ENCODE data around the gene NT5DC2. TPM values are rescaled to one million over a fixed set of nuclear protein-coding genes. Genes with fewer than 3 reads are reported as not detected.
"Not testable (repeated sequence)": the region's sequence is repeated elsewhere in the genome, so short reads cannot be mapped to it uniquely, and the experiment has no call there.

NT5DC2 gene
- total RNA-seq, 1 donor: 0.73 TPM

DNA sequence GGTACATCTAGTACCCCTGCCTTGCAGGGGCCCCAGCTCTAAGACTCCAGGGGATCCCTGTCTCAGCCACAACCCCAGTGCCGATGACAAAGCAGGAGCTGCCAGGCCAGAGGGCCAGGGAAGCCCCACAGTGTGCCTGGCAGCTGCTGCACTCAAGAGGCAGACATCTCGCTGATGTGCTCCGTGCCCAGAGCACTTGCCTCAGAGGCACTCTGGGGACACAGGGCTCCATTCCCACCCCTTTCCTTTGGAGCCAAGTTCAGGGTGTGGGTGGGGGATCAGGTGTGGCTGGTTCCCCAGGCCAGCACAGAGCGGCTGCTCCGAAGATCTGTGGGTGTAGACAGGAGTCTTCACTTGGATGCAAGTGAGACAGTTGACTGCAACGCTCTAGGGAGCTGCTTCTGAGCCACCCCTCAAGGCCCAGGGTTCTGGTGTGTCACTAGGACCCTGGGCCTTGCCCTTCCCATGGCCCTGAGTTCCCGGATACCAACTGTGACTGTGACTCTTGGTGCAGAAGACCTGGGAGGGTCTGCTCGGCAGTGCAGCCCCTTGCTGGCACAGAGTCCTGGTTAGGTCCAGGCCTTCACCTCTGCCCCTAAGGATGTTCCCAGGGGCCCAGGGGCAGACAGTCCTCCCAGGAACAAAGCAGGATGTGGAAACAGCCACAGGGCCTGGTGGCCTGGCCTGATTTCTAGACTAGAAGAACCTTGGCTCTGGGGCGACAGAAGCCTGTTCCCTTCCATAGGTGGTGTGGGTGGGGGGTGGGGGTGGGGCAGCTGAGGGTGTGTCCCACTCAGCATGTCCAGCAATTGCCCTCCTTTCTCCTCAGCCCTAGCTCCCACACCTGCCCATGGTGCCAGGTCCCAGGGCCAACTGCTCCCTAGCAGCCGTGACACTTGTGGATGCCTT is 2.5 kb downstream of the NT5DC2 start:
- no peak overlapping the region for H3K4me3 ChIP-seq (ENCODE audit: low read length)
- H3K4me1 ChIP-seq (ENCODE audit: insufficient read depth, low read length): peaks cover 24% of the 10 kb centered on the region
- H3K9me3 ChIP-seq (ENCODE audit: low read depth, low read length): no peaks in the 10 kb centered on the region
- H3K27me3 ChIP-seq (ENCODE audit: insufficient read depth, low read length): no peaks in the 10 kb centered on the region

DNA sequence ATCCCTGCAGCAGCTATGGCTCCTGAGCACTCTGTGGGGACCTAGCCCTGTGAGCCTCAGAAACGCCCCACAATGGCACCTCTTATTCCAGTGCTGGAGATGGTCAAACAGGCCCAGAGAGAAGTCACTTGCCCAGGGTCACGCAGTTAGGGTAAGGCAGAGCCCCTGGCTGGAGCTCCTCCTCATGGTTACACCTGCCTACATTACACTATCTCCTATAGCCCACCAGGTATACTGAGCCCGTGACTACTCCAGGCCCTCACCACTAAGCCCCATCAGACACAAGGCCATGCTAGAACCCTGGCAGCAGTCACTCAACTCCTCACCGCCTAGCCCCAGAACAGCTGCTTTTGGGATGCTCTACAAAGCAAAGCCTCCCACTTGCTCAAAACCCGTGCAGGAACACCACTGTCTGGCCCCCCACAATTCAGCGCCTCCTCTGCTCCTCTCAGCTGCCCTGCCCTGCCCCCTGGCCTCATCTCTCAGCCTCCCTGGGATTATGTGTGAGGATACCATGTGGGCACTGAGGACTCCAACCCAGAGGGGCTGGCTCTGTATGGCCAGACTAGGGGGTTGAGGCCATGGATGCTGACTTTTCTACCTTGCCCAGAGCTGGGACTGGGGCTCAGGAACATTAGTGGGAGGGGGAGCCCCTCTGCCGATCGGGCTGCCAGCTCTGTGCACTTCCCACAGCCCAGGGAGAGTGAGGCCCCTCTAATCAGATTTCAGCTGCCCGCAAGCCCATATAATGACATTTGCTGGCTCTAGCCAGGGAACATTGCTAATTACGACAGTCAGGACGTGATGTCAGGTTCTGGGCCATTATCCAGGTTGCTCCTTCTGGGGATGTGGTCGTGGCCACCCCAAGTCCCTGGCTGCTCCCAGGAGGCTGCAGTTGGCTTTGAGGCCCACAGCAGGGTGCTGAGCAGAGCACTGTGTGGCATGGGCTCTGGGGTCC is 4.0 kb downstream of the NT5DC2 start:
- no peak overlapping the region for H3K4me3 ChIP-seq (ENCODE audit: low read length)
- H3K27me3 ChIP-seq (ENCODE audit: insufficient read depth, low read length): no peaks in the 10 kb centered on the region
- H3K4me1 ChIP-seq (ENCODE audit: insufficient read depth, low read length): peaks cover 15% of the 10 kb centered on the region

DNA sequence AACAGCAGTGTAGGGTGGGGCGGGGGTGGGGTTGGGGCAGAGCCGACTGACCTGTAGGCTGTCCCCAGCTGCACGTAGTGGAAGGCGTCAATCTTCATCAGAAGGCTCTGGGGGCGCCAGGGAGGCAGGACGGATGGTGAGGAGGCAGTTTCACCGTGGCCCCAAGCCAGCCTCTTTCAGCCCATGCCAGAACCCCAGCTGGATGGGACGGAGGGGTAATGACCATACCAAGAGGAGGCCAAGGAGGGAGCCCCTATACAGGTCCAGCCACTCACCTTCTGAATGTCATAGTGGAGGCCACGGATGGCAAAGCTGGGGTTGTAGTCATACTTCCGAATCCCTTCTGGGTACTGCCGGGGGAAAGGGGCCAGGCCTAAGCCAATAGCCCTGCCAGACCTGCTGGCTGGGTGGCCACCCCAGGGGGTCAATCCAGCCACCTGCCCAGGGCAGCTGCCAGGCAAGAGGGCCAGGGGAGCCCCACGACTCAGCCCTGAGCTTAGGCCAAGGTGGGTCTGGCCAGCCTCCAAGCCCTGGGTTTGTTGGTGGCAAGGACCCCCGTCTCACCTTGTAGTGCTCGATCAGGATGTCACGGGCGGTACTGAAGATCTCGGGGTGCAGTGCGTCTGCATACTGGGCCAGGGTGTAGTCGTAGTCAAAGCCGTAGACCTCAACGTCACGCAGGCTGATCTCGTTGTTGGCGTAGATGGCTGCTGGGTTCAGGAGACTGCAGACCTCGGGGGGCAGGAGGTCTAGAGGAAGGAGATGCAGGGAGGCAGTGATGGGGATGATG is 4.9 kb downstream of the NT5DC2 start:
- H3K4me3 ChIP-seq (ENCODE audit: low read length): no peak overlapping the region
- H3K9me3 ChIP-seq (ENCODE audit: low read depth, low read length): no peaks in the 10 kb centered on the region
- H3K27me3 ChIP-seq (ENCODE audit: insufficient read depth, low read length): no peaks in the 10 kb centered on the region
- peaks cover 15% of the 10 kb centered on the region for H3K4me1 ChIP-seq (ENCODE audit: insufficient read depth, low read length)

More for the DNA sequence above, 4.0 kb downstream of the NT5DC2 start:
- no peaks in the 10 kb centered on the region for H3K9me3 ChIP-seq (ENCODE audit: low read depth, low read length)

DNA sequence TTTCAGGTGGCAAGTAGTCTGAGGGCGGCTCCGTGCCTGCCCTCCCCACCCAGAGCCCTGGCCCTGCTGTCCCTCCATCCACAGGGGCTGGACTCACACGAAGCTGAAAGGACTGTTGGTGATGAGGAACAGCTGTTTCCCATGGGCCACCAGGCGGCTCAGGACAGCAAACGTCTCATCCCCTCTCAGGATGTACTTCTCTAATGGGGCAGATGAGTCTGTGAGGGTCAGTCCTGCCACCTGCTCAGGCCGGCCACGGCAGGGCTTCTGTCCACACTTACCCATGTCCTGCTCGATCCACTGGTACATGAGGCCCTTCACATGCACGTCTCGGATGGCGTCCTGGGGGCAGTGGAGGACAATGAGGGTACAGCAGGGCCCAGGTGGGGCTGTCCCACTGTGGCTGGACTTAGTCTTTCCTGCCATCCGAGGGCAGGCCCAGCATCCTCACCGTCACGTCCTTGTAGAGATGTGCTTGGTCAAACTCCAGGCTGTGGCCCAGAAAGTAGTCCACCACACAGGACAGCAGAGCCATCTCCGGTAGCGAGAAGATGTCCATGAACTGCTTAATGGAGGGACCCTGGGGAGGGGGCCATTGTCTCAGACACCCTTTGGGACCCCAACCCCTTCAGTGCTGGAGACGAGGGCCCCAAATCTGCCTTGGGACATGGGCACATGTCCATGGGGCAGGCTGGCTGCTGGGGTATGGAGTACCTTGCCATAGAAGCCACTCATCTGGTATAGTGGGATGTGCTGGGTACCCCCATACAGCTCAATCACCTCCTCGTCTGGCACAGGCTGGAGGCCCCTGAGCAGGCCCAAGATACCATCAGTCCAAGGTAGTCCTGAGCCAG is 5.7 kb downstream of the NT5DC2 start:
- H3K4me3 ChIP-seq (ENCODE audit: low read length): no peak overlapping the region
- no peaks in the 10 kb centered on the region for H3K27me3 ChIP-seq (ENCODE audit: insufficient read depth, low read length)
- H3K4me1 ChIP-seq (ENCODE audit: insufficient read depth, low read length): peaks cover 12% of the 10 kb centered on the region
- H3K9me3 ChIP-seq (ENCODE audit: low read depth, low read length): no peaks in the 10 kb centered on the region

DNA sequence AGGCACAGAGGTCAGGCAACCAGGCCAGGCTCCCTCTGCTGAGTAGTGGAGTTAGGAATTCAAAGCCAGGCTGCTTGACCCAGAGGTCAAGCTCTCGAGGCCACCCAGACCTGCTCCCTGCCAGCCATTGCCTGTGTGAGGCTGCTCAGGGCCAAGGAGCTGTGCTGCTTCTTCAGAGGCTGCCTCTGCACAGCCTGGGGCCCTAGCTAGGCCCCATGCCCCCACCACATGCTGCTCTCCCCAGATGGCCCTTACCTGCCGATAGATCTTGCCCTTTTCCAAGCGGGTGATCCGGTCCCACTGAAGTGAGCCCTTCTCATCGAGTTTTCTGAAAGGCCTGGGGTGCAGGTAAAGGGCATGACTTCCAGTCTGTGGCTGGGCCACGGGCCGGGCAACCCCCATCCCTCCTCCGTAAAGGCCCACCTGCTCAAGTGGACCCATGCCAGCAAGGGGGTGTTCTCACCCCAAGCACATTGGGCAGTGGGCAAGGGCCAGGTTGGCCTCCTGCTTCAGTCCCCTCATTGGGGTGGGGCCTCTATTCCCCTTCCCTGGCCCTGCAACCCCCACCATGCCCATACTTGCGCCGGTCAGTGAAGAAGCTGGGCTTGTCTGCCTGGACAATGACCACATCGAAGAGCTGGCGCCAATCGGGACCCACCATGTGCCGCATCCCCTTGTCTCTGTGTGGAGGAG is 6.5 kb downstream of the NT5DC2 start:
- Histone ChIP-seq H3K4me3 (ENCODE audit: low read length) (no peak overlapping the region), H3K27me3 (ENCODE audit: insufficient read depth, low read length) (no peaks in the 10 kb centered on the region), H3K9me3 (ENCODE audit: low read depth, low read length) (no peaks in the 10 kb centered on the region), H3K4me1 (ENCODE audit: insufficient read depth, low read length) (peaks cover 4% of the 10 kb centered on the region)

DNA sequence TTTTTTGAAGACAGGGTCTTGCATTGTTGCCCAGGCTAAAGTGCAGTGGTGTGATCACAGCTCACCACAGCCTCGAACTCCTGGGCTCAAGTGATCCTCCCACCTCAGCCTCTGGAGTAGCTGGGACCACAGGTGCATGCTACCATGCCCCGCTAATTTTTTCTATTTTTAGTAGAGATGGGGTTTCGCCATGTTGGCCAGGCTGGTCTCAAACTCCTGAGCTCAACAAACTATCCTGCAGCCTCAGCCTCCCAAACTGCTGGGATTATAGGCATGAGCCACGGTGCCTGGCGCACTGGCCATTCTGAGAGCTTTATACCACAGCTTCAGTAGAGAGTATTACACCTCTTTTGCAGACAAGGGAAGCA is 7.0 kb downstream of the NT5DC2 start:
- not testable (repeated sequence) for H3K27me3 ChIP-seq (ENCODE audit: insufficient read depth, low read length); H3K9me3 ChIP-seq (ENCODE audit: low read depth, low read length); H3K4me1 ChIP-seq (ENCODE audit: insufficient read depth, low read length); H3K4me3 ChIP-seq (ENCODE audit: low read length)

DNA sequence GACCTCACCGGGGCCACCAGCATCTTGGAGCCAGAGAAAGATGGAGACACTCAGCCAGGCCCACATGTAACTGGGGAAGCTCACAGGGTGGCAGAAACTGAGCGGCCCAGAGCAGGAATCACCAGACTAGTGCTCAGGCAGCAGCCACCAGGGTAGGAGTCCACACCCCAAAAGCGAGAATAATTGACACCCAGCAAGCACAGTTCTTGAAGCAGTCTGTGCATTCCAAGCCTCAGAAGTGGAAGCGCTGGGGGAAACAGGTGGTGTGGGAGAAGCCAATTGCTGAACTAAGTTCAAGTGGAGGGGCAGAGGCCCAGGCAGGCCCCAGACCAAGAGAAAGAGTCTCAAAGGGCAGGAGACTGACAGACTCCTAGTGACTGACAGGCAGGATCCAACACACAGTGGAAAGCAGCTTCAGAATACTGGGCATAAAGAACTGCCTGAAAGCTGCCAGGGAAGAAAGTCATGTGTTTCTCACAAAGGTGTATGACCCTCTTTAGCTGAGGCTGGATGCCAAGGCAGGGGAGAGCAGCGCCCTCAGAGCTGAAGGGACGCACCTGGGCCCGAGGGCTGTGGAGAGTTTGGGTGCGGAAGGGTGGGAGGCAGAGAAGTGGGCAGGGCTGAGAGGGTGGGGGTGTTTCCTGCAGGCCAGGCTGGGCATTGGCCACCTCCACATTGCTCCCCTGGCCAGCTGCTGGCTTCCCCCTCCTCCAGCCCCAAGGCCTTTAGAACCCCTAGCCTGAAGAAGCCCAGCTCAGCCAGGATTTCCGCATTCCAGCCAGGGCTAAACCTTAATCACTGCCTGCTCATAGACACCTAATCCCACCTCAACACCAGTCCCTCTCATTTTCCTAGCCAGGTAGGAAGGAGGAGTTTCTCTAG is 7.7 kb downstream of the NT5DC2 start:
- H3K27me3 ChIP-seq (ENCODE audit: insufficient read depth, low read length): no peaks in the 10 kb centered on the region
- no peaks in the 10 kb centered on the region for H3K9me3 ChIP-seq (ENCODE audit: low read depth, low read length)
- H3K4me3 ChIP-seq (ENCODE audit: low read length): no peak overlapping the region
- no peaks in the 10 kb centered on the region for H3K4me1 ChIP-seq (ENCODE audit: insufficient read depth, low read length)

DNA sequence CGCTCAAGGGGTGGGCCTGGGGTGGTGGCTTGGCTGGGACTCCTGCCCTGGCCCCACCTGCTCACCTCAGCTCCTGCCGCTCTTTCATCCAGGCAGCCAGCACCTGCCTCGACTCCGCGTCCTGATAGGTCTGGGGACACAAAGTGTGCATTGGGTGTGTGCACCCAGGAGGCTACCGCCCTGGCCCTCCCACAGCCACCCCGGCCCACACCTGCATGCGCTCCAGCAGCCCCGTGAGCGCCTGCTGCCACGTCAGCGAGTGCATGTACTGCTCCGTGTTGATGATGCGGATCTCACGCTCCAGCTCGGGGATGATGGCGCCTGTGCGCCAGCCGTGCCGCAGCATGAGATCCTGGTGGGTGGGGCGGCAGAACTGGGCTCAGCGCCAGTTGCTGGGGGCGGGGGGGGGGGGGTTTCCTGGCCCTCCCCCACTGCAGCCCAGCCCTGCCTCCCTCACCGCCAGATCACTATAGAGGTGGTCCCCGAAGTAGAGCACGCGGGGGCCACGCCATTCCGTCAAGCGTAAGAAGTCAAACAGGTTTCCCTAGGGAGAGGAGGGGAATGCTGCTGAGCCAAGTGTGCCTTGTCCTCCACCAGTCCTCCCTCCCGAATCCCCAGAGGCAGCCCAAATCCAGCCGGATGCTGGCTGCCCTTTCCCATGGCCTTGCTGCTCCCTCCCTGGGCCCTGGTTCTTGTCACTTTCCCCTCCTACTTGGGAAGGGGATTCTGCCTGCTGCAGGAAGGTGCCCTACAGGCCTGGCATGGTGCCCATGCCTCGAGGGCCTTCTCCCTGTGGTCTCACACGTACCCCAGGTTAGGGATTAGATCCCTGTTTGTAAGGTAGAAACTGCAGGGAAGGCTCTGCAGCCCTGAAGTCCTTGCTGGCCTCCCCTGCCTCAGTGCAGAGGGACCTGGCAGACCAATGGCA is 8.6 kb downstream of the NT5DC2 start:
- Histone ChIP-seq H3K27me3 (ENCODE audit: insufficient read depth, low read length) (no peaks in the 10 kb centered on the region), H3K4me3 (ENCODE audit: low read length) (no peak overlapping the region), H3K4me1 (ENCODE audit: insufficient read depth, low read length) (no peaks in the 10 kb centered on the region), H3K9me3 (ENCODE audit: low read depth, low read length) (no peaks in the 10 kb centered on the region)

DNA sequence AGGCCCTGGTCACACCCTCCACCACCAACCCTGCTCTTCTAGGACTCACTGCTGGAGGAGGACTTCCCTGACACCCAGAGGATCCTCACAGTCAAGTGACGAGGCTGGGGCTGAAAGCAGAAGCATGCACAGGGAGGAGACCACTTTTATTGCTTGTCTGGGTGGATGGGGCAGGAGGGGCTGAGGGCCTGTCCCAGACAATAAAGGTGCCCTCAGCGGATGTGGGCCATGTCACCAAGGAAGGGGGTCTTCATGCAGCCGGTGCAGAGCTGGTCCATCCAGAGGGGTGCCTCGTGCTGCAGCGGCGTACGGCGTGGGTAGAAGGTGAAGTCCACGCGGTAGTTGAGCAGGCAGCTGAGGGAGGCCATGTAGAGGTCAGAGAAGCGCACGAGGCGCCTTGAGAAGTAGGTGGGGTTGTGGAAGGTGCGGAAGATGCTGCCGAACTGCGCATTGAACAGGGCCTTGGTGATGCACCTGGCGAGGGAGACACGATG is 9.4 kb downstream of the NT5DC2 start:
- Histone ChIP-seq H3K27me3 (ENCODE audit: insufficient read depth, low read length) (no peaks in the 10 kb centered on the region), H3K9me3 (ENCODE audit: low read depth, low read length) (no peaks in the 10 kb centered on the region), H3K4me3 (ENCODE audit: low read length) (no peak overlapping the region), H3K4me1 (ENCODE audit: insufficient read depth, low read length) (no peaks in the 10 kb centered on the region)

DNA sequence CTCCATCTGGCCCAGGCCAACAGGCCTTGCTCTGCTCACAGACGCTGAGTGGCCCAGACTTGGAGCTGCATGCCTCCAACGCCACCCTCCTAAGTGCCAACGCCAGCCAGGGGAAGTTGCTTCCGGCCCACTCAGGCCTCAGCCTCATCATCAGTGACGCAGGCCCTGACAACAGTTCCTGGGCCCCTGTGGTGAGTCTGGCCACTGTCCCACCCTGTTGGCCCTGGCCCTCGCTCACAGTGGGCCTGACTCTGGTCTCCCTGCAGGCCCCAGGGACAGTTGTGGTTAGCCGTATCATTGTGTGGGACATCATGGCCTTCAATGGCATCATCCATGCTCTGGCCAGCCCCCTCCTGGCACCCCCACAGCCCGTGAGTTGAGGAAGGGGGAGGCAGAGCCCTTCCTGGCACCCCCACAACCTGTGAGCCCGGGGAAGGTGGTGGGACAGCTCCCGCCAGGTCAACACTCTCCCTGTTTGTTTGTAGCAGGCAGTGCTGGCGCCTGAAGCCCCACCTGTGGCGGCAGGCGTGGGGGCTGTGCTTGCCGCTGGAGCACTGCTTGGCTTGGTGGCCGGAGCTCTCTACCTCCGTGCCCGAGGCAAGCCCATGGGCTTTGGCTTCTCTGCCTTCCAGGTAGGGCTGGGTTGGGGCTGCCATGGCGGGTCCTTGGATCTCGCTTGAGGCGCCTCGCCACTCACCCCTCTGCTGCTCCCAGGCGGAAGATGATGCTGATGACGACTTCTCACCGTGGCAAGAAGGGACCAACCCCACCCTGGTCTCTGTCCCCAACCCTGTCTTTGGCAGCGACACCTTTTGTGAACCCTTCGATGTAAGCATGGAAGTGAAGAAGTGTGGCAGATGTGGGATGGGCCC is 10.0 kb downstream of the NT5DC2 start:
- no peaks in the 10 kb centered on the region for H3K27me3 ChIP-seq (ENCODE audit: insufficient read depth, low read length)
- no peaks in the 10 kb centered on the region for H3K4me1 ChIP-seq (ENCODE audit: insufficient read depth, low read length)
- H3K4me3 ChIP-seq (ENCODE audit: low read length): no peak overlapping the region
- H3K9me3 ChIP-seq (ENCODE audit: low read depth, low read length): no peaks in the 10 kb centered on the region

DNA sequence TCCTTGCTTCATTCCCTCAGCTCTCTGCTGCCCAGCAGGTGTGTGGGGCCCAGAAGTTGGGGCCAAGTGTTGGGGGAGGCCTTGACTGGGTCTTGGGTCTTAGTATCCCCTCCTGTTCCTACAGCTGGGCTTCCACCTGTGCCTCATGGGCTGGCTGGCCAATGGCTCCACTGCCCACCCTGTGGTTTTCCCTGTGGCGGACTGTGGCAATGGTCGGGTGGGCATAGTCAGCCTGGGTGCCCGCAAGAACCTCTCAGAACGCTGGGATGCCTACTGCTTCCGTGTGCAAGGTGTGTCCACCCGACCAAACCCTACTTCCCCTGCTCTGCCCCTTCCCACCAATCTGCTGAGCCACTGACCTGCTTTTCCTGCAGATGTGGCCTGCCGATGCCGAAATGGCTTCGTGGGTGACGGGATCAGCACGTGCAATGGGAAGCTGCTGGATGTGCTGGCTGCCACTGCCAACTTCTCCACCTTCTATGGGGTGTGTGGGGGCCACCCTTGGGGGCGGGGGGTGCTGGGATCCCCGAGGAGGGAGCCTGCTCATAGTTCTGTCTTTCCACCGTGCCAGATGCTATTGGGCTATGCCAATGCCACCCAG is 10.9 kb downstream of the NT5DC2 start:
- Histone ChIP-seq H3K27me3 (ENCODE audit: insufficient read depth, low read length) (no peaks in the 10 kb centered on the region), H3K4me1 (ENCODE audit: insufficient read depth, low read length) (no peaks in the 10 kb centered on the region), H3K9me3 (ENCODE audit: low read depth, low read length) (no peaks in the 10 kb centered on the region), H3K4me3 (ENCODE audit: low read length) (no peak overlapping the region)

All from mononuclear cell (primary cell).